Measurements from ENCODE around the gene NBPF9. TPM values are rescaled to one million over a fixed set of nuclear protein-coding genes. Genes with fewer than 3 reads are reported as not detected.
"Not testable (repeated sequence)": the region's sequence is repeated elsewhere in the genome, so short reads cannot be mapped to it uniquely, and the experiment has no call there.

The NBPF9 gene
- total RNA-seq, 1 donor from 2014 or later: 4.1 TPM

GRCh38 chr1:149075505-149076127, 27.7 kb downstream of the NBPF9 start:
- H3K9me3 ChIP-seq (replicated peaks); H3K4me3 ChIP-seq; H3K27ac ChIP-seq (replicated peaks); intact Hi-C loops (cut with micrococcal nuclease); H3K27me3 ChIP-seq (ENCODE audit: low read depth); DNase-seq; H3K36me3 ChIP-seq; H3K4me1 ChIP-seq: not testable (repeated sequence)

- intact Hi-C loops (cut with micrococcal nuclease); H3K36me3 ChIP-seq: not testable (repeated sequence)
Observed at GRCh38 chr1:149064611-149065010, 38.7 kb downstream of the NBPF9 start.

GRCh38 chr1:149043056-149043455, 60.3 kb downstream of the NBPF9 start:
- H3K4me3 ChIP-seq; H3K27me3 ChIP-seq (ENCODE audit: low read depth); DNase-seq; H3K4me1 ChIP-seq; H3K9me3 ChIP-seq (replicated peaks); intact Hi-C loops (cut with micrococcal nuclease); H3K27ac ChIP-seq (replicated peaks); H3K36me3 ChIP-seq: not testable (repeated sequence)

More at GRCh38 chr1:149064611-149065010, 38.7 kb downstream of the NBPF9 start:
- H3K4me3 ChIP-seq; H3K9me3 ChIP-seq (replicated peaks); H3K4me1 ChIP-seq; H3K27ac ChIP-seq (replicated peaks); H3K27me3 ChIP-seq (ENCODE audit: low read depth); DNase-seq: not testable (repeated sequence)

DNA sequence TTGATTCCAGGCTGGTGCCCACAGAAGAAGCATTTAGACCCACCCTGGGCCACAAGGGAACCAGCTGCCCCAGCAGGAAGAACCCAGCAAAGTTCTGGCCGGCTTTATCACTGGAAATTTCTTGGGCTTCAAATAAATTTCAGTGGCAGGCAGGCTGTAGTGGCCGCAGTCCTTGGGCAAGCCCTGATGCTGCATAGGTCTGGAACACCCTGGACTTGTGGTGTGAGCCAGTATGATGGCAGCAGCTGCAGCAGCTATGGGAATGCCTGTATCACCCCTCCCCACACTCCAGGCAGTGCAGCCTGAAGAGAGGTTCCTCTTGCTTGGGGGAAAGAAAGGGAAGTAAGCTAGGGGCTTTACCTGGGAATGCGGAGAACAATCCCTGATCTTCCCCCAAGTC, 69.4 kb downstream of the NBPF9 start:
- H3K4me1 ChIP-seq; intact Hi-C loops (cut with micrococcal nuclease); H3K36me3 ChIP-seq; H3K4me3 ChIP-seq; DNase-seq; H3K9me3 ChIP-seq (replicated peaks); H3K27me3 ChIP-seq (ENCODE audit: low read depth); H3K27ac ChIP-seq (replicated peaks): not testable (repeated sequence)

DNA sequence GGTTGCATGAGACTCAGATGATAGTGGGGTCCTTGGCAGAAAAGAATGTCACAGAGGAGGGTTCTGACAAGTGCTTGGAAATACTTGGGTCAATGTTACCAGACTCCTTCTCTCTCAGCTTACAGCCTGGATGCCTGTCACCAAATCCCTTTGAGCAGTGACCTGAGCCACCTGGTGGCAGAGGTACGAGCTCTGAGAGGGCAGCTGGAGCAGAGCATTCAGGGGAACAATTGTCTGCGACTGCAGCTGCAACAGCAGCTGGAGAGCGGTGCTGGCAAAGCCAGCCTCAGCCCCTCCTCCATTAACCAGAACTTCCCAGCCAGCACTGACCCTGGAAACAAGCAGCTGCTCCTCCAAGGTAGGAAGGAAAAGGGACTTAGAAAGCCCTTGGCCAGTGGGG, 79.0 kb downstream of the NBPF9 start:
- H3K36me3 ChIP-seq; H3K4me3 ChIP-seq; H3K27ac ChIP-seq (replicated peaks); H3K4me1 ChIP-seq; DNase-seq; intact Hi-C loops (cut with micrococcal nuclease); H3K27me3 ChIP-seq (ENCODE audit: low read depth); H3K9me3 ChIP-seq (replicated peaks): not testable (repeated sequence)

- H3K4me3 ChIP-seq; H3K27ac ChIP-seq (replicated peaks); intact Hi-C loops (cut with micrococcal nuclease); H3K36me3 ChIP-seq; H3K9me3 ChIP-seq (replicated peaks); DNase-seq; H3K27me3 ChIP-seq (ENCODE audit: low read depth); H3K4me1 ChIP-seq: not testable (repeated sequence)
Observed at GRCh38 chr1:149018577-149018976, 84.8 kb downstream of the NBPF9 start.

- H3K4me1 ChIP-seq; intact Hi-C loops (cut with micrococcal nuclease); DNase-seq: not testable (repeated sequence)
Observed at GRCh38 chr1:149016626-149017025, 86.7 kb downstream of the NBPF9 start.

GRCh38 chr1:149015522-149015921, 87.8 kb downstream of the NBPF9 start:
- H3K27me3 ChIP-seq (ENCODE audit: low read depth); H3K4me3 ChIP-seq; H3K4me1 ChIP-seq; H3K9me3 ChIP-seq (replicated peaks); H3K27ac ChIP-seq (replicated peaks); intact Hi-C loops (cut with micrococcal nuclease); H3K36me3 ChIP-seq; DNase-seq: not testable (repeated sequence)

More at GRCh38 chr1:149016626-149017025, 86.7 kb downstream of the NBPF9 start:
- not testable (repeated sequence) for H3K36me3 ChIP-seq; H3K27me3 ChIP-seq (ENCODE audit: low read depth); H3K27ac ChIP-seq (replicated peaks); H3K4me3 ChIP-seq; H3K9me3 ChIP-seq (replicated peaks)

- intact Hi-C loops (cut with micrococcal nuclease); H3K4me3 ChIP-seq; H3K9me3 ChIP-seq (replicated peaks); H3K27me3 ChIP-seq (ENCODE audit: low read depth); H3K36me3 ChIP-seq; H3K27ac ChIP-seq (replicated peaks); DNase-seq; H3K4me1 ChIP-seq: not testable (repeated sequence)
Observed at GRCh38 chr1:149013513-149013912, 89.8 kb downstream of the NBPF9 start.

DNA sequence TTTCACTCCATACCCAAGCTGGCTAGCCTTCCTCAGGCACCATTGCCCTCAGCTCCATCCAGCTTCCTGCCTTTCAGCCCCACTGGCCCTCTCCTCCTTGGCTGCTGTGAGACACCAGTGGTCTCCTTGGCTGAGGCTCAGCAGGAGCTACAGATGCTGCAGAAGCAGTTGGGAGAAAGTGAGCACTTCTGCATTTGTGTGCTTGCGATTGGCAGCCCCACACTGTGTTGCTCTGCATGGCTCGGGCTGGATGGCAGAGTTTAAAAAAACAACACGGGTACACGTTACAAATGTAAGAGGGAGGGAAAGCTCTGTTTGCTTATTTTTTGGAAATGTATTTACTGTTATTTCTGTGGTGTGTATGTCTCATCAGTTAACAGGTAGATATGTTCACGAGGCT, 90.8 kb downstream of the NBPF9 start:
- DNase-seq; H3K4me3 ChIP-seq; H3K9me3 ChIP-seq (replicated peaks); H3K4me1 ChIP-seq; H3K27me3 ChIP-seq (ENCODE audit: low read depth); H3K27ac ChIP-seq (replicated peaks); intact Hi-C loops (cut with micrococcal nuclease); H3K36me3 ChIP-seq: not testable (repeated sequence)

GRCh38 chr1:149009761-149010160, 93.6 kb downstream of the NBPF9 start:
- intact Hi-C loops (cut with micrococcal nuclease); H3K27ac ChIP-seq (replicated peaks); H3K4me3 ChIP-seq; H3K4me1 ChIP-seq; H3K36me3 ChIP-seq; DNase-seq; H3K9me3 ChIP-seq (replicated peaks); H3K27me3 ChIP-seq (ENCODE audit: low read depth): not testable (repeated sequence)

- H3K9me3 ChIP-seq (replicated peaks); H3K4me1 ChIP-seq; intact Hi-C loops (cut with micrococcal nuclease); H3K36me3 ChIP-seq; H3K27ac ChIP-seq (replicated peaks); H3K27me3 ChIP-seq (ENCODE audit: low read depth); H3K4me3 ChIP-seq; DNase-seq: not testable (repeated sequence)
Observed at GRCh38 chr1:149008769-149009168, 94.6 kb downstream of the NBPF9 start.

GRCh38 chr1:149008326-149008725, 95.0 kb downstream of the NBPF9 start:
- DNase-seq; H3K4me1 ChIP-seq; intact Hi-C loops (cut with micrococcal nuclease); H3K36me3 ChIP-seq; H3K4me3 ChIP-seq; H3K27me3 ChIP-seq (ENCODE audit: low read depth); H3K9me3 ChIP-seq (replicated peaks); H3K27ac ChIP-seq (replicated peaks): not testable (repeated sequence)

Data from left ventricle myocardium inferior (tissue), 1 donor.